Breast epithelium (tissue), 3 donors: ENCODE measurements around the gene RREB1.

Experiments
- POLR2A ChIP-seq: fragments of 450-650 bp; IDR thresholded peaks from one replicate; pipeline ENCODE4 v1.6.1; 2016; ENCODE audit warnings: antibody characterized with exemption, mild to moderate bottlenecking, moderate library complexity
- POLR2AphosphoS5 ChIP-seq, 3 donors: sonication (generic); formaldehyde crosslinking; IDR thresholded peaks; one replicate each; pipeline ENCODE4 v1.6.1; 2017; ENCODE audit warnings: antibody characterized with exemption in 3 of 3
- TF ChIP-seq, protein P1 (sequence below), 3 donors: fragments of 450-650 bp; IDR thresholded peaks; one replicate each; pipeline ENCODE4 v1.5.1; 2016 to 2017; ENCODE audit warnings: antibody characterized with exemption in 3 of 3, mild to moderate bottlenecking in 3 of 3, moderate library complexity in 3 of 3

DNA sequence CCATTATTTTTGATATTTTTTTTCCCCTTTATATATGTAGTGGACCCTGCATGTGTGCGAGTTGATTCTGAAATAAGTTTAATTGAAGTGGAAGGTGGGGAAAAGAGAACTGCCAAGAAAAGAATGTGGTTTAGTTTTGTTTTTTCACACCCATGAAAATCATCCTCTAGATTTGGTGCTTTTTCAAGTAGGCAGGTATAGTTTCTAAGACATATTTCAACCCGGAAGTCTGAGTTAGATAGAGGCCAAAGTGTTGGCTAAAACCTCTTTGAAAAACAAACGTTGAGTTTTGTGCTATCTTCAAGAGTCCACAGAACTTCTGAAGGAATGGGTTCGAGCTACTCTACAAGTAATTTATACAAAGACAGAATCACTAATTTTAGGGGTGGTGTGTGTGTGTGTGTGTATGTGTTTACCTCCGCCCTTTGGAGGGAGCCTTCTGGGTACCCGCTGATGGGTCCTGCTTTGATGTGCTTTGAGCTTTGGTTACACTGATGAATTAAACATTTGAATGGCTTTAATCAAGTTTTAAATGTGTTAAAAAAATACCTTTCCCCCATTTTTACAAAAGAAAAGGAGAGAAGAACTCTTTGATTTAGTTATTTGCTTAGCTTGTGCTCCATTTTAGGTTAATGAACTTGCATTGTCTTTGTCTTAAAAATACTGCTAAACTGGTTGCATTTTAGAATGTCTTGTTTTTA, 2.5 kb downstream of the RREB1 start:
- TF ChIP-seq, protein P1, sequence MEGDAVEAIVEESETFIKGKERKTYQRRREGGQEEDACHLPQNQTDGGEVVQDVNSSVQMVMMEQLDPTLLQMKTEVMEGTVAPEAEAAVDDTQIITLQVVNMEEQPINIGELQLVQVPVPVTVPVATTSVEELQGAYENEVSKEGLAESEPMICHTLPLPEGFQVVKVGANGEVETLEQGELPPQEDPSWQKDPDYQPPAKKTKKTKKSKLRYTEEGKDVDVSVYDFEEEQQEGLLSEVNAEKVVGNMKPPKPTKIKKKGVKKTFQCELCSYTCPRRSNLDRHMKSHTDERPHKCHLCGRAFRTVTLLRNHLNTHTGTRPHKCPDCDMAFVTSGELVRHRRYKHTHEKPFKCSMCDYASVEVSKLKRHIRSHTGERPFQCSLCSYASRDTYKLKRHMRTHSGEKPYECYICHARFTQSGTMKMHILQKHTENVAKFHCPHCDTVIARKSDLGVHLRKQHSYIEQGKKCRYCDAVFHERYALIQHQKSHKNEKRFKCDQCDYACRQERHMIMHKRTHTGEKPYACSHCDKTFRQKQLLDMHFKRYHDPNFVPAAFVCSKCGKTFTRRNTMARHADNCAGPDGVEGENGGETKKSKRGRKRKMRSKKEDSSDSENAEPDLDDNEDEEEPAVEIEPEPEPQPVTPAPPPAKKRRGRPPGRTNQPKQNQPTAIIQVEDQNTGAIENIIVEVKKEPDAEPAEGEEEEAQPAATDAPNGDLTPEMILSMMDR (IDR thresholded peaks at IDR 0.05), result no peak
- TF ChIP-seq POLR2A (no peak), POLR2AphosphoS5 (IDR thresholded peaks at IDR 0.05) (no peak)
